ENCODE measurements around the gene RNF212.

Gene RNF212

GRCh38 chr4:1084796-1085403, 28.5 kb downstream of the RNF212 start:
- H3K27ac ChIP-seq (replicated peaks), result no peak overlapping the region
- DNase-seq (ENCODE audit: low read depth in 1 of 2, low spot score in 1 of 2), result no peak
- H3K27me3 ChIP-seq (ENCODE audit: insufficient read depth, poor library complexity, severe bottlenecking), result no peaks in the 10 kb centered on the region
- TF ChIP-seq GABPA (IDR thresholded peaks at IDR 0.05; ENCODE audit: low read depth) (no peak), CTCF (IDR thresholded peaks at IDR 0.05; ENCODE audit: insufficient read depth, low read length) (no peak), SPI1 (IDR thresholded peaks at IDR 0.05; ENCODE audit: borderline replicate concordance, low read depth) (no peak), REST (IDR thresholded peaks at IDR 0.05; ENCODE audit: insufficient replicate concordance, low read depth) (no peak), POLR2AphosphoS5 (IDR thresholded peaks at IDR 0.05; ENCODE audit: low read depth) (no peak)
- no peak overlapping the region for H3K4me3 ChIP-seq (replicated peaks; ENCODE audit: insufficient read depth, low read length)

GRCh38 chr4:1084394-1084793, 29.0 kb downstream of the RNF212 start:
- Histone ChIP-seq H3K27ac (replicated peaks) (no peak overlapping the region), H3K4me3 (replicated peaks; ENCODE audit: insufficient read depth, low read length) (no peak overlapping the region), H3K27me3 (ENCODE audit: insufficient read depth, poor library complexity, severe bottlenecking) (no peaks in the 10 kb centered on the region)
- no peak for DNase-seq (ENCODE audit: low read depth in 1 of 2, low spot score in 1 of 2)
- no peak for TF ChIP-seq POLR2AphosphoS5 (IDR thresholded peaks at IDR 0.05; ENCODE audit: low read depth)
- TF ChIP-seq REST (IDR thresholded peaks at IDR 0.05; ENCODE audit: insufficient replicate concordance, low read depth), result no peak
- TF ChIP-seq CTCF (IDR thresholded peaks at IDR 0.05; ENCODE audit: insufficient read depth, low read length), result no peak
- TF ChIP-seq SPI1 (IDR thresholded peaks at IDR 0.05; ENCODE audit: borderline replicate concordance, low read depth), result no peak
- no peak for TF ChIP-seq GABPA (IDR thresholded peaks at IDR 0.05; ENCODE audit: low read depth)

GRCh38 chr4:1082215-1083182, 30.9 kb downstream of the RNF212 start:
- H3K4me3 ChIP-seq (replicated peaks; ENCODE audit: insufficient read depth, low read length), result 0 out of 2 replicates have a peak overlapping the region, but pooled peaks have one; percentile 0
- DNase-seq (ENCODE audit: low read depth in 1 of 2, low spot score in 1 of 2), result peak; percentile 69 to 74
- no peak for TF ChIP-seq REST (IDR thresholded peaks at IDR 0.05; ENCODE audit: insufficient replicate concordance, low read depth)
- no peak for TF ChIP-seq SPI1 (IDR thresholded peaks at IDR 0.05; ENCODE audit: borderline replicate concordance, low read depth)
- no peak for TF ChIP-seq CTCF (IDR thresholded peaks at IDR 0.05; ENCODE audit: insufficient read depth, low read length)
- TF ChIP-seq GABPA (IDR thresholded peaks at IDR 0.05; ENCODE audit: low read depth), result no peak
- no peak for TF ChIP-seq POLR2AphosphoS5 (IDR thresholded peaks at IDR 0.05; ENCODE audit: low read depth)
- H3K27ac ChIP-seq (replicated peaks), result no peak overlapping the region
- H3K27me3 ChIP-seq (ENCODE audit: insufficient read depth, poor library complexity, severe bottlenecking), result no peaks in the 10 kb centered on the region

All from HL-60 (cell line).